Pons (tissue), 1 donor: ENCODE data around the gene MAGOH.
"Not testable (repeated sequence)": the region's sequence is repeated elsewhere in the genome, so short reads cannot be mapped to it uniquely, and the experiment has no call there.

Source experiments
- DNase-seq: peaks from one replicate; pipeline ENCODE4 v3.0.0-alpha.2; 2016; ENCODE audit warnings: low spot score

The MAGOH gene

DNA sequence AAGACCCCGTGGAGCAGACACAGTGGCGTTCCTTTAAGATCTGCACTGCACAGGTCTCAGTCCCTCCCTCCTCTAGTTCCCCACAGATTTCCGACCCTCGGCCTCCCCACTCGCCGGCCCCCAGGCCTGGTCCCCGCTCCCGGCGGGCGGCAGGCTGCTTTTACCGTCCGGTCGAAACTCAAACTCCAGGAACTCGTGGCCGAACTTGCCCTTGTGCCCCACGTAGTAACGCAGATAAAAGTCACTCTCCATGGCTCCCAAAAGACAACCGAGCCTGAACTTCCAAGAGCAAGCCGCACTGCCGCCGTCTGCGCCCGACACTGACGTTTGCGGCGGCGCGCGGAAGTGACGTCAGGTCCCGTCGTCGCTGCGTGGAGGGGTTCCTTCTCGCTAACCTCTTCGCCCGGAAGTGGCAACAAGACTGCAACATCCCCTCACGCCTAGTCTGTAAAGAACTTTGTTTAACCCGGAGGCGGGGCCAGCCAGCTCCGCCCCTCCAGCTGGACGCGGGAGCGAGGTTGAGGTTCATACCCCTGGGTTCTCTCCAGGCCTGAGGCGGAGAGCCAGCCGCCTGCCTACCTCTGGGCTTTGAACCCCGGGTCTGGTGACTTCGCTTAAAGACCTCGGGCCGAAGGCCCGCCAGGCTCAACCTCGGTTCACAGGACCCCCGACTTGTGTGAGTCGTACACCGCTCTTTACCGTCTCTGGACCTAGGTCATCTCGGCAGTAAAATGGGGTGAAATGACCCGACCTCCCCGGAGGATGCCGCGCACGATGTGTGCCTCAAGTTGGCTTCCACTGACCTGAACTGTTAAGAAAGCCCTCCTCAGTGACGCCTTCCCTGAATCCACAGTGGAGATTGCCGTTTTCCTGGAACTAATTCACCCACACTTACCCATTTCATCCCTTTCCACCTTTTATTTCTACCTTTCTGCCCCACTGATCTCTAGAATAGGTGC, at the start of gene MAGOH:
Gene MAGOH (minus strand): TSS at position 322 of the 959 bp plus-strand sequence. CDS start 70 bp downstream, at position 252.
- DNase-seq: peak; percentile 94

GRCh38 chr1:53286955-53287354, 48.6 kb upstream of the MAGOH start:
- no peak for DNase-seq

DNA sequence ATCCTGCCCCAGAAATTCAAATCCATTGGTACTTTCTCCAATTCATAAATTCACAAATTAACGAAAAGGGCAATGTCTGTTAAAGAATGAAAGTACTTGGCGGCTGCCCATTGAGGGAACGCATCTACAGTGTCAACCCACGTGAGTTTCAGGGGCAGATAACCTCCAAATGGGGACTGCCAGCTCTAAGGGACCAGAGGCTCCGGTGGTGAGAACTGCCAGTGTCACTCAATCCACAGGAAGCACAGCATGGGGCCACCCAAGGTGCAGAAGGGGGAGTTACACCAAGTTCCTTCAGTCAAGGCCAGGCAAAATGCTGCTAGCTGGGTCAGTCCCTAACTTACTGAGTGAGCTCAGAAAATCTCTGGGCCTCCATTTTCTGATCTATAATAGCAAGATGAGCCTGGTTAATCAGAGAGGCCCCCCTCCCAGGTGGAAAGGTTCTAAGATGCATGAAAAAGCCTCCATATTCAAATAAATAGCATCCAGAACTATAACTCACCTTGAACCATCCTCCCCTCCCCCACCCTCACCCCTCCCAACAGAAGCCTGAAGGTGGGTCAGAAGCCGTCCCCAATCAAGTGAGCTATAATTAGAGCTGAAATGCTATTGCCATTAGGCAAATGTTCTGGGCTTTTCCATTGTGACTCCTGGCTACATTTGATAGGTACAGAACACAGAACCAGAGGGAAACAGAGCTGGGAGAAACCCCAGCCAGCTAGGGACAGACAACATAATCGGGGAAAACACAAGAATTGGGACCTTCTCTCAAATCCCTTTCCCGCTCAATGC, 47.8 kb upstream of the MAGOH start:
- no peak for DNase-seq

DNA sequence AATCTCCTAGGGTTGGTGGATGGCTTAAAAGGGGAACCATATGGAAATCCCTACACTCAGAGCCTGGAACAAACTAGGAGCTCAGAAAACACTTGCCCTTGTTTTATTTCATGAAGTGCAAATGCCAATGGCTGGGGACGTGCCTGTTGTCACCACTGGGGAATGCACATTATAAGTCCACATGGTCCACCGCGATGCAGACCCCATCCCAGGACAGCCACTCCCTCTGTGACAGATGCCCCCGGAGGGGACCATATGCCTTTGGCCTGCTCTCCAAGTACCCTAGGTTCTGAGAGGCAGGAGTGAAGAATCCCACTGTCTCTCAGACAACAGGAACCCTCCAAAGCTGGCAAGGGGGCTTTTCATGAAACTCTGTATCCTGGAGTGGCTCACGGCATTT, 47.2 kb upstream of the MAGOH start:
- no peak for DNase-seq

DNA sequence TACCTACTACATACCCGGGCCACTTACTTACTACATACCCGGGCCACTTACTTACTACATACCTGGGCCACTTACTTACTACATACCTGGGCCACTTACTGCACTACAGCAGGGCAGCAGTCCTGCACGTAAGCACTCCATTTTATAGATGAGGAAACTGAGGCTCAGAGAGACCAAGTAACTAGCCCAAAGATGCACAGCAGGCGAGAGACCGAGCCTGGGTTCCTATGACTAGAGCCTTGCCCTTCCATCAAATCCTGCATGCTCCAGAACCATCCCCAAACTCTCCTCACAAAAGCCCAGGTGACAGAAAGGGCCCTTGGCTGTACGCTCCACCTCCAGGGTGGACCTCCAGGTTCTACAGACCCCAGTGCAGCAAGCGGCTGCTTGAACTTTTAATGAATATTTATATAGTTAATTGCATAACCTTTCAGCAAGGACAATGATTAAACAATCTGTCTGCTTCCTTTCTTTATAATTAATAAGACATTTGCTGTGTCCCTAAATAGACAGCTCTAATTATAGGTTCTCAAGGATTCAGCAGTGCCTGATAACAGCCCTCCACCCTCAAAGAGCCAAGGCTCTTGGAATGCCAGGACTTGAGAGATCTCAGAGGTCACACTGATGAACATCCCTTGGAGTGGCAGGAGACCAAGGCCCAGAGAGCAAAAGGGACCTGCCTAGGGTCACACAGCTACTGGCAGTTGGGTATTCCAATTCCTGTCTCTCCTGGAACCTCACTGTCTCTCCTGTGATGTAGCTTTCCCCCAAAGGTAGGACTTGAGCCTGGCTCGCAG, 46.1 kb upstream of the MAGOH start:
- DNase-seq: no peak

DNA sequence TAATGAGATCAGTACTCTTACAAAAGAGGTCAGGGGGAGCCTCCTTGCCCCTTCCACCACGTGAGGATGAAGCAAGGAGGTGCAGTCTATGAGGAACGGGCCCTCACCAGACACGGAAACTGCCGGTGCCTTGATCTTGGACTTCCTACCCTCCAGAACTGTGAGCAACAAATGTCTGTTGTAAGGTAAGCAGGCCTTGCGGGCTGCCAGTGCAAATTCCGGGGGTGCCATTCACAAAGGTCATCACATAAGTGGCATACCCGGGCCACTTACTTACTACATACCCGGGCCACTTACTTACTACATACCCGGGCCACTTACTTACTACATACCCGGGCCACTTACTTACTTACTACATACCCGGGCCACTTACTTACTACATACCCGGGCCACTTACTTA, 44.8 kb upstream of the MAGOH start:
- not testable (repeated sequence) for DNase-seq

- no peak for DNase-seq
Measured at GRCh38 chr1:53281133-53281532, 42.8 kb upstream of the MAGOH start.

DNA sequence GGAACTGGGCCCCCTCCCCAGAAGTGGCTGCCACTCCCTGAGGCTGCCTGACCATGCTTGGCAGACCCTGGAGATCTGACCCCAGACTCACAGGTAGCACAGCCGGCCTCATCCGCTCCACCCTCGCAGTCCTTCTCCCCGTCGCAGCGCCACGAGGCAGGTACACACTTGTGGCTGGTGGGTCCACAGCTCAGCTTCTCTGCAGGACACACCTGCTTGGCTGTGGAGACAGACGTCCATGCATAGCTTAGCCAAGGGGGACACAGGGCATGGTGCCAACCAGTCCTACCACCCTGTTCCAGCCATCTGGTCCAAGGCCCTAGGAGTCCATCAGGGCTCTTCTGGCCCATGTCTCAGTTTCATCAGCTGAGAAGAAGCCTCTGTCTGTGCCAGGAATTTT, 42.2 kb upstream of the MAGOH start:
- DNase-seq: no peak

DNA sequence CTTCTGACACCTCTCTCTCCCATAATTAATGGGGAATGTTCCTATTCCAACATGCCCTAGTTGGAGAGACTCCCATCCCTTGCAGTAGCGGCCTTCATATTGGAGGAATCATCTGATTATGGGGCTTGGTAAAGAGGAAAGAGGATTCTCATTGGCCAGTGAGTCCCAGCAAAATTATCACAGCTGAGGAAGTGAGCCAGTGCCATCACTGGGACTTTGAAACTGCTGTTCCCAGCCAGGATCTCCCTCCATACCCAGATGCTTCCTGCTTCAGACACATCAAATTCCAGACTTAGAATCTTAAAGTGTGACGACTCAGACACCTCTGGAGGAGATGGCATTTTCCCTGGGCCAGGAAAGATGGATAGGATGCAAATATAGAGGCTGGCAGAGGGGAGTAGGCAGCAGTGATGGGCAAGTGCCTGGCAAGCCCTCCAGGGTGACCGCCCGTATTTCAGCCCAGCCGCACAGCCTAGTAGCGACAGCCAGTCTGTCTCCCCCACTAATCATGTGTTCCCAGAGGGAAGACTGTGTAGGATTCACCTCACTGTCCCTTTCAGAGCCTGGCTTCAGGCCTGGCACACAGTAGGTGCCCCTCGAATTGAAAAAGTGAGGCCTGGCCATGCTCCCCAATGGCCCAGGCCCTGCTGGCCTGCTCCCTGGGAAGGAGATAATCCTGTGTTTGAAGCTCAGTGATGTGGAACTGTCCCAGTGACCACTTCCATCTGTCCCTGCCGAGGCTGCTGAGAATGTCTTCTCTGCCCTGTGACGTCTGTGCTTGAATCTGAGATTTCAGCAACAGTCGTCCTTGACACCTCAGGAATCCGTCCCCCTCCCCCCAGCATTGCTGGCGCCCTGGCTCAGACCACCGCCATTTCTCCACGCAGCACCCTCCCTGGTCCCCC, 41.2 kb upstream of the MAGOH start:
- no peak for DNase-seq

- DNase-seq: no peak
Measured at GRCh38 chr1:53278298-53278725, 40.0 kb upstream of the MAGOH start.

DNA sequence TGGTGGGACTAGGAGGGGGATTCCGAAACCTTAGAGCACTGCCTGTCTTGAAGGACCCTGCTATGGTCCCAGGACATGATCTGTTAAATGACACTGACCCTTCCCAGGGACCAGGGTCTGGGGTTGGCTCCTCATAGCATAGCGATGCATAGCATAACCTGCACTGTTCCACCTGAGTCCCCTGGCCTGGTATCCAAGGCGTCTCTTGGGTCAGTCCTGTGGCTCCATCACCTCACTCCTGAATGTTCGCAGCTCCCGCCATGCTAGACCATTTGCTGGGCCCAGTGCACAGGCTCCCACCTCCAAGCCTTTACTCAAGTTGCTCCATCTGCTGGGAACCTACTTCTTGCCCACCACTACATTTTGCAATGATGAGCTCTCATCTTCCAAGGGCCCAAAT, 39.0 kb upstream of the MAGOH start:
- DNase-seq: no peak

DNA sequence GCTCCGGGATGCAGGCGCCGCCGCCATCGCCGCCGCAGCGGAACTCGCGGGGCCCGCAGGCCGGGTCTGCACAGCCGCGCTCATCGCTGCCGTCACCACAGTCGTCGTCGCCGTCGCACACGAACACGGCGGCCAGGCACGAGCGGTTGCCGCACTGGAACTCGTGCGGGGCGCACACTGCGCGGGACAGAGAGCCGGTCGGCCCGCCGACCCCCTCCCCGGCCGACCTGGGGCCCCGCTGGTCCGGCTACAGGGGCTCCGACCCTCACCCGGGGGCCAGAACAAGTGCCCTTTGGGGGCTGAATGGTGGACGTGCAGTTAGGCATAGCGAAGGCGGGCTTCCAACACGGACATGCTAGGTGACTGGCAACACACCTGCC, 38.6 kb upstream of the MAGOH start:
- no peak for DNase-seq

DNA sequence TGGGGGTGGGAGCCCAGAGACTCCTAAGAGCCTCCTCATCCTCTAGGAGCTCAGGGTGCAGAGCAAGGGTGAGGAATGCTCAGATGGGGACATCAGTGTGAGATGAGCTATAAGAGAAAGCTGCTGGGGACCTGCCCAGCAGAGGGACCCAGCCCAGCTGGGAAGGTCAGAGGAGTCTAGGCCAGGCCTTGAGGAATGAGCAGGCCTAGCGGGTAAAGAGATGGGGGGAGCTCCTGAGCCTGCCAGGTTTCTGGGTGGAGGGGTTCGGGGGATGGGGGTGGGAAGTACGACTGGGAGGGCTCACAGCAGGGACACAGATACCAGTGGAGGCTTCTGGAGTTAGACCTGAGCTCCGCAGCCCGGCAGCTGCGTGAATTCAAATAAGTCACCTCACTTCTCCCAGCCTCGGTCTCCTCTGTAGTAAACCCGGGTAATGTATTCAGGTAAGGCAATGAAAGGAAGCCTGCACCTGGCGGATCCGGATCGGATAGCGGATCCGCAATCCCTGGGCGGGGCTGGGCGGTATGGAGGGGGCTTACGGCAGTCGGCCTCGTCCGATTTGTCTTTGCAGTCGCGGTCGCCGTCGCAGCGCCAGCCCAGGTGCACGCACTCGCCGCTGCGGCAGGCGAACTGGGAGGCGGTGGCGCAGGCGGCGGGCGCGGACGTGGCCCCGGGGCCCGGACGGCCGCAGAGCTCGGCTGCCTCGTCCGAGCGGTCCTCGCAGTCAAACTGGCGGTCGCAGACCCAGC, 38.0 kb upstream of the MAGOH start:
- no peak for DNase-seq

GRCh38 chr1:53275566-53275965, 37.2 kb upstream of the MAGOH start:
- DNase-seq: no peak

GRCh38 chr1:53274541-53275185, 36.3 kb upstream of the MAGOH start:
- no peak for DNase-seq

DNA sequence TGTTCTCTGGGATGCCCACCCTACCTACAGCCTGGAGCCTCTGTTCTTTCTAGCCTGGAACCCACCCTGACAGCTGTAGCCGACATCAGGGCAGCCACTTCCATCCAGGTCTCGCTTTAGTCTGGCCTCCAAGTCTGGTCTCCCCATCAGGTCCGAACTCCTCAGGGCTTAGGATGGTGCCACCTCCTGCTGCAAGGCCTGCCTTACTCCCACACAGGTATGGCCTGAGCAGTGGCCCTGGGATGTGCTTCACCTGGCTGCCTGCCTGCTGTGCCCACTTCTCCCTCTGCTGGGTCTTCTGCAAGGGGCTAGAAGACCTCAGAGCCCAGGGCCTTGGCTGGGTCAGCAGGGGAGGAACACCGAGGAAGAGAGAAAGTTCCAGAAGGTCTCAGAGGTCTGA, 35.7 kb upstream of the MAGOH start:
- DNase-seq: no peak

- DNase-seq: no peak
Measured at GRCh38 chr1:53273526-53273925, 35.2 kb upstream of the MAGOH start.

GRCh38 chr1:53272349-53272748, 34.0 kb upstream of the MAGOH start:
- no peak for DNase-seq

GRCh38 chr1:53271446-53272090, 33.2 kb upstream of the MAGOH start:
- DNase-seq: no peak
